DOHH2 (cell line): Measurements from ENCODE around the gene FAM241B.

ENCODE experiments used
- H3F3A ChIP-seq: fragments of 200-600 bp; sonication (generic), shearing (Covaris generic); 2 replicates; pipeline ENCODE4 v1.6.0; 2016; ENCODE audit warnings: antibody characterized with exemption, mild to moderate bottlenecking; ENCODE audit not compliant: control insufficient read depth, insufficient read depth
- H3K27ac ChIP-seq: fragments of 200-600 bp; sonication (generic); 2 replicates; pipeline ENCODE4 v1.5.1; 2014; ENCODE audit warnings: low read depth, mild to moderate bottlenecking, low read length, moderate library complexity
- H3K27me3 ChIP-seq: fragments of 200-600 bp; sonication (generic); 2 replicates; pipeline ENCODE4 v1.6.1; 2014; ENCODE audit warnings: mild to moderate bottlenecking, low read length, mixed read lengths; ENCODE audit not compliant: control insufficient read depth
- H3K36me3 ChIP-seq: fragments of 200-600 bp; sonication (generic); 2 replicates; pipeline ENCODE4 v1.6.1; 2014; ENCODE audit warnings: mild to moderate bottlenecking, low read length, moderate library complexity, mixed read lengths; ENCODE audit not compliant: control insufficient read depth
- H3K4me1 ChIP-seq: fragments of 200-600 bp; sonication (generic); 2 replicates; pipeline ENCODE4 v1.6.1; 2014; ENCODE audit warnings: mild to moderate bottlenecking, low read length, mixed read lengths; ENCODE audit not compliant: control insufficient read depth
- H3K4me2 ChIP-seq: fragments of 200-600 bp; sonication (generic); 2 replicates; pipeline ENCODE4 v1.6.0; 2014; ENCODE audit warnings: mild to moderate bottlenecking, low read length, moderate library complexity
- H3K4me3 ChIP-seq: fragments of 200-600 bp; sonication (generic); 2 replicates; pipeline ENCODE4 v1.5.1; 2014; ENCODE audit warnings: mild to moderate bottlenecking, low read length, mixed read lengths
- H3K79me2 ChIP-seq: fragments of 200-600 bp; sonication (generic); 2 replicates; pipeline ENCODE4 v1.6.1; 2014; ENCODE audit warnings: mild to moderate bottlenecking, low read length, mixed read lengths; ENCODE audit not compliant: control insufficient read depth
- H3K9me2 ChIP-seq: fragments of 200-600 bp; sonication (generic); replicated peaks from 2 replicates; pipeline ENCODE4 v1.6.1; 2014; ENCODE audit warnings: mild to moderate bottlenecking, low read length, mixed read lengths; ENCODE audit not compliant: control insufficient read depth
- H3K9me3 ChIP-seq: fragments of 200-600 bp; sonication (generic); 2 replicates; pipeline ENCODE4 v1.6.1; 2014; ENCODE audit warnings: antibody characterized with exemption, low read length, mixed read lengths; ENCODE audit not compliant: control insufficient read depth, insufficient read depth
- H4K20me1 ChIP-seq: fragments of 200-600 bp; sonication (generic); 2 replicates; pipeline ENCODE4 v1.6.0; 2014; ENCODE audit warnings: low read depth, mild to moderate bottlenecking, antibody characterized with exemption, low read length, moderate library complexity; ENCODE audit not compliant: control insufficient read depth, insufficient read depth
- EZH2phosphoT487 ChIP-seq: fragments of 200-600 bp; sonication (generic); IDR thresholded peaks from 2 replicates; pipeline ENCODE4 v1.6.1; 2017; ENCODE audit warnings: borderline replicate concordance, mild to moderate bottlenecking, antibody characterized with exemption, low read length, moderate library complexity, mixed read lengths
- TF ChIP-seq, protein P1 (sequence below): fragments of 200-600 bp; sonication (generic); IDR thresholded peaks from one replicate; pipeline ENCODE4 v1.5.1; 2014; ENCODE audit warnings: antibody characterized with exemption, mild to moderate bottlenecking, low read depth, low read length; ENCODE audit not compliant: poor library complexity, severe bottlenecking

Gene FAM241B

GRCh38 chr10:69584624-69585023, 45.4 kb upstream of the FAM241B start:
- Histone ChIP-seq H3K9me3 (no peaks in the 10 kb centered on the region), H3K27me3 (peaks cover 7% of the 10 kb centered on the region; the same call in 1 of the 2 replicates), H3K4me3 (no peak overlapping the region), H3K79me2 (no peaks in the 10 kb centered on the region), H3F3A (no peaks in the 10 kb centered on the region), H3K9me2 (no peaks in the 10 kb centered on the region), H3K36me3 (no peaks in the 10 kb centered on the region), H4K20me1 (no peaks in the 10 kb centered on the region), H3K27ac (no peak overlapping the region), H3K4me1 (no peaks in the 10 kb centered on the region), H3K4me2 (no peak overlapping the region)
- TF ChIP-seq EZH2phosphoT487 = no peak
- TF ChIP-seq, protein P1, sequence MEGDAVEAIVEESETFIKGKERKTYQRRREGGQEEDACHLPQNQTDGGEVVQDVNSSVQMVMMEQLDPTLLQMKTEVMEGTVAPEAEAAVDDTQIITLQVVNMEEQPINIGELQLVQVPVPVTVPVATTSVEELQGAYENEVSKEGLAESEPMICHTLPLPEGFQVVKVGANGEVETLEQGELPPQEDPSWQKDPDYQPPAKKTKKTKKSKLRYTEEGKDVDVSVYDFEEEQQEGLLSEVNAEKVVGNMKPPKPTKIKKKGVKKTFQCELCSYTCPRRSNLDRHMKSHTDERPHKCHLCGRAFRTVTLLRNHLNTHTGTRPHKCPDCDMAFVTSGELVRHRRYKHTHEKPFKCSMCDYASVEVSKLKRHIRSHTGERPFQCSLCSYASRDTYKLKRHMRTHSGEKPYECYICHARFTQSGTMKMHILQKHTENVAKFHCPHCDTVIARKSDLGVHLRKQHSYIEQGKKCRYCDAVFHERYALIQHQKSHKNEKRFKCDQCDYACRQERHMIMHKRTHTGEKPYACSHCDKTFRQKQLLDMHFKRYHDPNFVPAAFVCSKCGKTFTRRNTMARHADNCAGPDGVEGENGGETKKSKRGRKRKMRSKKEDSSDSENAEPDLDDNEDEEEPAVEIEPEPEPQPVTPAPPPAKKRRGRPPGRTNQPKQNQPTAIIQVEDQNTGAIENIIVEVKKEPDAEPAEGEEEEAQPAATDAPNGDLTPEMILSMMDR = no peak

- Histone ChIP-seq H3K9me3 (no peaks in the 10 kb centered on the region), H3K36me3 (no peaks in the 10 kb centered on the region), H3K4me3 (no peak overlapping the region), H3F3A (no peaks in the 10 kb centered on the region), H3K27me3 (peaks cover 3% of the 10 kb centered on the region; the same call in 1 of the 2 replicates), H3K79me2 (no peaks in the 10 kb centered on the region), H3K4me1 (no peaks in the 10 kb centered on the region), H3K9me2 (no peaks in the 10 kb centered on the region), H3K27ac (no peak overlapping the region), H3K4me2 (no peak overlapping the region), H4K20me1 (no peaks in the 10 kb centered on the region)
- TF ChIP-seq, protein P1 = no peak
- TF ChIP-seq EZH2phosphoT487 = no peak
Measured at GRCh38 chr10:69588358-69588757, 41.7 kb upstream of the FAM241B start.

DNA sequence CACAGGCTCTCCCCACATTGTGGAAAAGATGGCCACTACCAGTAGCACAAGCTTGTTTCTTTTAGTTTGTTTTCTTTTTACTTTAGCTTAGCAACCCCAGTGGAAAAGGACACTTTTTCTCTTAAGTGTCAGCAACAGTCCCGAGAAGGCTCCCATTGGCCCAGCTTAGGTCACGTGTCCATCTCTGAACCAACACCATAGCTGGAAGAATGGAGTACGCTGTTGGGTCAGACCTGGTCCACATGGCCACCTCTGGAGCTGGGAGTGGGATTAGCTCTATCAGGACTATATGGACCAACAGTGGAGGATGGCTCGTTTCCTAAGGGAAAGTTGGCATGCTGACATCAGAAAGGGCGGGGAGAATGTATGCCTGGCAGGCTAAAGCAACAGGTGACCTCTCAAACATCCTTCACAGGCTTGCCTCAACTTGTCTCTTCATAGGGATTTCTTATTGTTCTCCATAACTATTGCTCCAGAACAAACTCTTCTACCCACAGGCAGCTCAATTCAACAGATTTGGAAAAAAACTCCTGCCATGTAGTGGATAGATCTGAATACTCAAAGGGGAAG, 29.2 kb upstream of the FAM241B start:
- no peak overlapping the region for H3K27ac ChIP-seq
- no peaks in the 10 kb centered on the region for H3K36me3 ChIP-seq
- no peaks in the 10 kb centered on the region for H3K79me2 ChIP-seq
- no peaks in the 10 kb centered on the region for H3F3A ChIP-seq
- H3K9me2 ChIP-seq = no peaks in the 10 kb centered on the region
- H3K4me3 ChIP-seq = no peak overlapping the region
- no peaks in the 10 kb centered on the region for H4K20me1 ChIP-seq
- TF ChIP-seq, protein P1 = no peak
- TF ChIP-seq EZH2phosphoT487 = no peak
- H3K9me3 ChIP-seq = no peaks in the 10 kb centered on the region
- H3K4me1 ChIP-seq = no peaks in the 10 kb centered on the region
- no peaks in the 10 kb centered on the region for H3K27me3 ChIP-seq
- no peak overlapping the region for H3K4me2 ChIP-seq

- no peak overlapping the region for H3K4me2 ChIP-seq
- no peak for TF ChIP-seq EZH2phosphoT487
- TF ChIP-seq, protein P1 = no peak
- no peaks in the 10 kb centered on the region for H4K20me1 ChIP-seq
- H3K4me3 ChIP-seq = no peak overlapping the region
- no peaks in the 10 kb centered on the region for H3K9me3 ChIP-seq
- H3K27me3 ChIP-seq = no peaks in the 10 kb centered on the region
- no peaks in the 10 kb centered on the region for H3K9me2 ChIP-seq
- H3K27ac ChIP-seq = no peak overlapping the region
- peaks cover 4% of the 10 kb centered on the region for H3K4me1 ChIP-seq
- H3F3A ChIP-seq = no peaks in the 10 kb centered on the region
- no peaks in the 10 kb centered on the region for H3K36me3 ChIP-seq
- no peaks in the 10 kb centered on the region for H3K79me2 ChIP-seq
Measured at GRCh38 chr10:69609077-69609476, 21.0 kb upstream of the FAM241B start.
